ENCODE results near the gene RETREG3. TPM values are rescaled to one million over a fixed set of nuclear protein-coding genes. Genes with fewer than 3 reads are reported as not detected.

RETREG3 gene
- total and polyA plus RNA-seq, 2 donors (not counting 1 experiment from before 2014, with no cell fraction given), result 37.5 to 67.0 TPM

DNA sequence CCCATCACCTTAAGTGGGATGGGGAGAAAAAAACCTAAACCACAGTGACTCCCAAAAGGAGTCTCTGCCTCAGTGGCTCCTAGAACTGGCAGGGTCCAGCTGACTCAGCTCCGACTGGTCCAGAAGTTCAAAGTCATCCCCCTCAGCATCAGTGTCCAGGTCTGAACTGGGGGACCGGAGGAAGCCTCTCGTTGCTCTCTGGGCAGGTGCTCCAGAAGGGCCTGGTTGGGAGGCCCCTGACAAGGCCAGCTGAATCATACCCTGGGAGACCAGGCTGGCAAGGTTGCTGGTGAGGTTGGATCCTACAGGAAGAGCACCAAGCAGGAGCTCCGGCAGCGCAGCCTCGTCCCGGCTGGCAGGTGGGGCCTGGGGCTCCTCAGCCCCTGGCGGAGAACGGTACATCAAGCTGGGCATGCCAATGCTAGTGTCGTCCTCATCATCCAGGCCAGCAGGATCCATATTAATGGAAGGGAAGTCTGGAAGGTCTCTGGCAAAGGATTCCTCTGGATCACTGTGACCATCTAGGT, 27.4 kb downstream of the RETREG3 start:
- Histone ChIP-seq H2AFZ (ENCODE audit: low read length) (no peak overlapping the region), H3K4me3 (replicated peaks in 1 of 4; ENCODE audit: control extremely low read depth in 1 of 4, insufficient read depth in 1 of 4, low read depth in 3 of 4, low read length in 4 of 4) (no peak overlapping the region), H3K79me2 (ENCODE audit: control insufficient read depth, insufficient read depth, low read length) (peaks cover 13% of the 10 kb centered on the region), H3K9ac (ENCODE audit: insufficient read depth, low read length) (no peak overlapping the region), H3K4me1 (ENCODE audit: control insufficient read depth, extremely low read depth, insufficient read depth, low read length) (peaks cover 2% of the 10 kb centered on the region), H3K4me2 (ENCODE audit: extremely low read depth, insufficient read depth, low read length) (no peak overlapping the region), H3K36me3 (ENCODE audit: control insufficient read depth, insufficient read depth, low read length) (peaks cover 14% of the 10 kb centered on the region), H3K27me3 (ENCODE audit: control insufficient read depth, insufficient read depth, low read length) (no peaks in the 10 kb centered on the region), H4K20me1 (ENCODE audit: control insufficient read depth, extremely low read depth, insufficient read depth, low read length) (no peaks in the 10 kb centered on the region), H3K9me3 (ENCODE audit: control insufficient read depth, insufficient read depth, low read depth, low read length) (no peaks in the 10 kb centered on the region), H3K27ac (ENCODE audit: insufficient read depth, low read length) (no peak overlapping the region)
- no peak for TF ChIP-seq EZH2 (IDR thresholded peaks at IDR 0.05; ENCODE audit: low read length, missing control alignments)
- TF ChIP-seq, protein P1, sequence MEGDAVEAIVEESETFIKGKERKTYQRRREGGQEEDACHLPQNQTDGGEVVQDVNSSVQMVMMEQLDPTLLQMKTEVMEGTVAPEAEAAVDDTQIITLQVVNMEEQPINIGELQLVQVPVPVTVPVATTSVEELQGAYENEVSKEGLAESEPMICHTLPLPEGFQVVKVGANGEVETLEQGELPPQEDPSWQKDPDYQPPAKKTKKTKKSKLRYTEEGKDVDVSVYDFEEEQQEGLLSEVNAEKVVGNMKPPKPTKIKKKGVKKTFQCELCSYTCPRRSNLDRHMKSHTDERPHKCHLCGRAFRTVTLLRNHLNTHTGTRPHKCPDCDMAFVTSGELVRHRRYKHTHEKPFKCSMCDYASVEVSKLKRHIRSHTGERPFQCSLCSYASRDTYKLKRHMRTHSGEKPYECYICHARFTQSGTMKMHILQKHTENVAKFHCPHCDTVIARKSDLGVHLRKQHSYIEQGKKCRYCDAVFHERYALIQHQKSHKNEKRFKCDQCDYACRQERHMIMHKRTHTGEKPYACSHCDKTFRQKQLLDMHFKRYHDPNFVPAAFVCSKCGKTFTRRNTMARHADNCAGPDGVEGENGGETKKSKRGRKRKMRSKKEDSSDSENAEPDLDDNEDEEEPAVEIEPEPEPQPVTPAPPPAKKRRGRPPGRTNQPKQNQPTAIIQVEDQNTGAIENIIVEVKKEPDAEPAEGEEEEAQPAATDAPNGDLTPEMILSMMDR (conservative IDR thresholded peaks at IDR 0.05 in 1 of 2, IDR thresholded peaks at IDR 0.05 in 1 of 2; ENCODE audit: low read depth in 1 of 2, low read length in 2 of 2), result no peak
- no peak for DNase-seq (ENCODE audit: low read depth in 2 of 2)

DNA sequence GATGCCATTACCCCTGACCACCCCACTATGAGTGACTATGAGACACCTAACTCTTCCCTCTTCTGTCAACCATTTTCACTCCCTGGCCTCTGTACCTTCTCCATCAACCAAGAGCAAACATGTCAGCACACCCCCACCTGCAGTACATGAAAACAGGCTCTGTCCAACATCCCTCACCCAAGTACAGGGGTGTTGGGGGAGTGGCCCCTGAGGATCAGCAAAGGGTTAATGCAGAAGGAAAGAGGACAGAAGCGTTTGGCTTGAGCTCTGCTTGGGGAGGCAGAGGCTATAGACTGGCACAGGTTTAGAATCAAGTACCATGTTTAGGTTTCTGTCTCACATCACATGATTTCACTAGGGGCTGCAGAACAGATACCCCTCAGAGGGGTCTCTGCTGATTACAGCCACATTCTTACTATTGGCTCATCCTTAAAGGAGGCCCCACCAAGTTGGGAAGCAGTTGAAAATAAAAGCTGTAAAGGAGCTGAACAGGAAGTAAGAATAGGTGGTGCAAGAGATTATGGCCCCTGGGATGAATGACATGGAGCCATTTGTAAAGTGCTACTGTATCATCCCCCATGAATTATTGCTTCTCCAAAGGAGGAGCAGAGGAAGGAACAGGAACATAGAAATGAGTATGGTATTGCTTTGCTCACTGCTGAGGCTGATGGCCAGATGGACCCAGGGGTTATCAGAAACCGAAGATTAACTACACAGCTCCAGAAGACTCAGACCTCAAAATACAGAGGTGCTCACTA, 29.2 kb downstream of the RETREG3 start:
- H3K36me3 ChIP-seq (ENCODE audit: control insufficient read depth, insufficient read depth, low read length), result peaks cover 15% of the 10 kb centered on the region
- no peak overlapping the region for H3K4me2 ChIP-seq (ENCODE audit: extremely low read depth, insufficient read depth, low read length)
- no peak for DNase-seq (ENCODE audit: low read depth in 2 of 2)
- H3K4me1 ChIP-seq (ENCODE audit: control insufficient read depth, extremely low read depth, insufficient read depth, low read length), result peaks cover 6% of the 10 kb centered on the region
- H3K27ac ChIP-seq (ENCODE audit: insufficient read depth, low read length), result no peak overlapping the region
- H3K9ac ChIP-seq (ENCODE audit: insufficient read depth, low read length), result no peak overlapping the region
- no peaks in the 10 kb centered on the region for H3K27me3 ChIP-seq (ENCODE audit: control insufficient read depth, insufficient read depth, low read length)
- no peak overlapping the region for H2AFZ ChIP-seq (ENCODE audit: low read length)
- no peaks in the 10 kb centered on the region for H4K20me1 ChIP-seq (ENCODE audit: control insufficient read depth, extremely low read depth, insufficient read depth, low read length)
- peaks cover 27% of the 10 kb centered on the region for H3K79me2 ChIP-seq (ENCODE audit: control insufficient read depth, insufficient read depth, low read length)
- H3K4me3 ChIP-seq (replicated peaks in 1 of 4; ENCODE audit: control extremely low read depth in 1 of 4, insufficient read depth in 1 of 4, low read depth in 3 of 4, low read length in 4 of 4), result no peak overlapping the region
- no peaks in the 10 kb centered on the region for H3K9me3 ChIP-seq (ENCODE audit: control insufficient read depth, insufficient read depth, low read depth, low read length)
- TF ChIP-seq, protein P1 (conservative IDR thresholded peaks at IDR 0.05 in 1 of 2, IDR thresholded peaks at IDR 0.05 in 1 of 2; ENCODE audit: low read depth in 1 of 2, low read length in 2 of 2), result no peak
- no peak for TF ChIP-seq EZH2 (IDR thresholded peaks at IDR 0.05; ENCODE audit: low read length, missing control alignments)

DNA sequence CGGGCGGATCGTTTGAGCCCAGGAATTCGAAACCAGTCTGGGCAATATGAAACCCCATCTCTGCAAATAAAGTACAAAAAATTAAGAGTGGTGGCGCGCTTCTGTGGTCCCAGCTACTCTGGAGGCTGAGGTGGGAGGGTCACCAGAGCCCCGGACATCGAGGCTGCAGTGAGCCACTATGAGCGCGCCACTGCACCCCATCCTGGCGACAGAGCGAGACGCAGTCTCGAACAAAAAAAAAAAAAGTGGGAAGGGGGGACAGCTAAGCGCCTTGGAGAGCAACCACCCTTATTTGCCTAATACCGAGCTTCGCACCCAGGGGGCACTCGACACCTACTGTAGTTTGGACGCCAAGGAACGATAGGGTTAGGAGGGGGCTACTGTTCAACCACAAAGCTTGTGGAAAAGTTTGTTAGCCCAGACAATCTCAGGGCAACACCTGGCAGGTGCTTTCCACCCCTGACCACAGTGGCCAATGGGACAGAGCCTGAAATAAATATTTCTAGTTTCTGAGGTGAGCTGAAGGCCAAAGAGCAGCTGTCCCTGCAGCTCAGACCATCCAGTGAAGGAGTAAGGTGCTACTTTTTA, 30.8 kb downstream of the RETREG3 start:
- TF ChIP-seq EZH2 (IDR thresholded peaks at IDR 0.05; ENCODE audit: low read length, missing control alignments), result no peak
- TF ChIP-seq, protein P1 (conservative IDR thresholded peaks at IDR 0.05 in 1 of 2, IDR thresholded peaks at IDR 0.05 in 1 of 2; ENCODE audit: low read depth in 1 of 2, low read length in 2 of 2), result peak; percentile 77 to 80
- Histone ChIP-seq H3K4me1 (ENCODE audit: control insufficient read depth, extremely low read depth, insufficient read depth, low read length) (peaks cover 6% of the 10 kb centered on the region), H3K27ac (ENCODE audit: insufficient read depth, low read length) (peak overlapping the region; percentile 91), H3K9me3 (ENCODE audit: control insufficient read depth, insufficient read depth, low read depth, low read length) (no peaks in the 10 kb centered on the region), H4K20me1 (ENCODE audit: control insufficient read depth, extremely low read depth, insufficient read depth, low read length) (no peaks in the 10 kb centered on the region), H3K27me3 (ENCODE audit: control insufficient read depth, insufficient read depth, low read length) (no peaks in the 10 kb centered on the region), H3K36me3 (ENCODE audit: control insufficient read depth, insufficient read depth, low read length) (peaks cover 13% of the 10 kb centered on the region), H3K79me2 (ENCODE audit: control insufficient read depth, insufficient read depth, low read length) (peaks cover 28% of the 10 kb centered on the region), H2AFZ (ENCODE audit: low read length) (peak overlapping the region; percentile 87), H3K4me2 (ENCODE audit: extremely low read depth, insufficient read depth, low read length) (peak overlapping the region; percentile 95), H3K4me3 (replicated peaks in 1 of 4; ENCODE audit: control extremely low read depth in 1 of 4, insufficient read depth in 1 of 4, low read depth in 3 of 4, low read length in 4 of 4) (peak overlapping the region; percentile 81 to 93 (median 86)), H3K9ac (ENCODE audit: insufficient read depth, low read length) (peak overlapping the region; percentile 78)
- peak; percentile 59 to 76 for DNase-seq (ENCODE audit: low read depth in 2 of 2)

Measured in fibroblast of lung (primary cell).